Activated CD8-positive, alpha-beta memory T cell treated with anti-CD3 and anti-CD28 coated beads, Interleukin-2, amount 10 ng/mL, durations not matched to agents 7 days and 5 days (primary cell): ENCODE results near the gene LRRC49. TPM values are rescaled to one million over a fixed set of nuclear protein-coding genes. Genes with fewer than 3 reads are reported as not detected.

ENCODE experiments used
- ATAC-seq: fragments of 150-1000 bp; cut with Tn5 transposase; one replicate; pipeline ENCODE4 v1.10.0; 2021; ENCODE audit warnings: moderate library complexity
- CTCF ChIA-PET: fragments of 350-600 bp; sonication (Branson Sonifier 250); formaldehyde crosslinking; loops from one replicate; lab custom pipeline; 2021; ENCODE audit warnings: antibody characterized with exemption; lab: Charles Lee
- DNase-seq: peaks from one replicate; pipeline ENCODE4 v3.0.0-alpha.2; 2020
- H3K27ac Mint-ChIP-seq: one replicate; pipeline ENCODE4 v1.8.0; 2021; ENCODE audit warnings: mild to moderate bottlenecking, mixed read lengths
- H3K27me3 Mint-ChIP-seq: one replicate; pipeline ENCODE4 v1.8.0; 2021; ENCODE audit warnings: mixed read lengths
- H3K36me3 Mint-ChIP-seq: one replicate; pipeline ENCODE4 v1.8.0; 2021; ENCODE audit warnings: mild to moderate bottlenecking, mixed read lengths
- H3K4me1 Mint-ChIP-seq: one replicate; pipeline ENCODE4 v1.8.0; 2021; ENCODE audit warnings: mixed read lengths
- H3K4me3 Mint-ChIP-seq: one replicate; pipeline ENCODE4 v1.8.0; 2021; ENCODE audit warnings: mild to moderate bottlenecking, moderate library complexity, mixed read lengths
- H3K9me3 Mint-ChIP-seq: one replicate; pipeline ENCODE4 v1.8.0; 2022; ENCODE audit warnings: low read depth, mixed read lengths
- total RNA-seq, 2 experiments: library from RNA; stranded (reverse); gene quantifications; one replicate each; pipeline ENCODE4 v1.2.3, GENCODE V29; 2021

LRRC49 gene
- total RNA-seq, 2 experiments from 2014 or later: 0.66 TPM; not detected in 1

- ATAC-seq: no peak
- CTCF ChIA-PET: no interaction called here
- no peaks in the 10 kb centered on the region for H3K4me1 Mint-ChIP-seq
- no peak overlapping the region for H3K4me3 Mint-ChIP-seq
- H3K9me3 Mint-ChIP-seq: no peaks in the 10 kb centered on the region
- DNase-seq: no peak
- peaks cover 12% of the 10 kb centered on the region for H3K27me3 Mint-ChIP-seq
- H3K27ac Mint-ChIP-seq: no peak overlapping the region
- H3K36me3 Mint-ChIP-seq: no peaks in the 10 kb centered on the region
Observed at GRCh38 chr15:70954171-70954570, 61.5 kb downstream of the LRRC49 start.

- Mint-ChIP-seq H3K27me3 (peaks cover 12% of the 10 kb centered on the region), H3K4me1 (no peaks in the 10 kb centered on the region), H3K9me3 (no peaks in the 10 kb centered on the region), H3K36me3 (no peaks in the 10 kb centered on the region), H3K27ac (no peak overlapping the region), H3K4me3 (no peak overlapping the region)
- CTCF ChIA-PET: no interaction called here
- DNase-seq (no peak), ATAC-seq (no peak)
Observed at GRCh38 chr15:70954733-70955132, 62.1 kb downstream of the LRRC49 start.

GRCh38 chr15:70955151-70955550, 62.5 kb downstream of the LRRC49 start:
- DNase-seq (no peak), ATAC-seq (no peak)
- CTCF ChIA-PET: no interaction called here
- peaks cover 12% of the 10 kb centered on the region for H3K27me3 Mint-ChIP-seq
- H3K4me1 Mint-ChIP-seq: no peaks in the 10 kb centered on the region
- H3K36me3 Mint-ChIP-seq: no peaks in the 10 kb centered on the region
- H3K27ac Mint-ChIP-seq: no peak overlapping the region
- H3K9me3 Mint-ChIP-seq: no peaks in the 10 kb centered on the region
- H3K4me3 Mint-ChIP-seq: no peak overlapping the region

DNA sequence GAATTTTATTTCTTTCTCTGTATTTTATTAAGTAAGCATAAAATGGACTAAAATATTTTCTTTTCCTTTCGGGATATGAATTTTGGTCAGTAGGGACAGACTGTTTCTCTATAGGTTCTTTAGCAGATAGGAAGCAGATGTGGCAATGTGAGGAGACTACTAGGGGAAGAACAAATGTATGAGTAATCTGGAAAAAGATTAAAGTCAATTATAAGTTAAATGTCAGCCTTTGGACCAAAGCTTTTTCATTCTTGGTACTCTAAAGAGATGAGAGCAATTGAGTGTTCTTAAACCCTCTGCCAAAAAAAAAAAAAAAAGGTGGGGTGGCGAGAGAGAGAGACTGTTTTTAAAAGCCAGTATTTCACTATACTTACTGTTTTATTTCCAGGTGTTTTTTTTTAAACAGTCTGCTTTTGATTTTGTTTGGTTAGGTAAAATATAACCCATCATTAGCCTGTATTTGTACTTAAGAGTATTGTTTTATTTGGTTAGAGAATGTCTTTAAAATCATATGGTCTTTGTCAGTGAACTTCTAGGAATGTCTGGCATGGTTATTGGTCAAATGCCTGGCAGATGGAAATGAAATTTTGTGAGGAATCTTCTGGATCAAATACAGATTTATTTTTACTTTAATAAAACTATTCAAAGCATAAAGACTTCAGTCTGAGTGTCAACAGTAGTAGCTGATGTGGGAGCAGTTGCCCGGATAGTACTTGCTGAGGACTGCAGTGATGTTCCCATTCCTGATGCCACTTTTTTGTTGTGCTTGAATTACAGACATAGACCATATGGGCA, 63.8 kb downstream of the LRRC49 start:
- no peak for DNase-seq
- H3K9me3 Mint-ChIP-seq: no peaks in the 10 kb centered on the region
- peaks cover 12% of the 10 kb centered on the region for H3K27me3 Mint-ChIP-seq
- no peaks in the 10 kb centered on the region for H3K4me1 Mint-ChIP-seq
- no peak for ATAC-seq
- CTCF ChIA-PET: no interaction called here
- H3K36me3 Mint-ChIP-seq: no peaks in the 10 kb centered on the region
- H3K4me3 Mint-ChIP-seq: no peak overlapping the region
- H3K27ac Mint-ChIP-seq: no peak overlapping the region

DNA sequence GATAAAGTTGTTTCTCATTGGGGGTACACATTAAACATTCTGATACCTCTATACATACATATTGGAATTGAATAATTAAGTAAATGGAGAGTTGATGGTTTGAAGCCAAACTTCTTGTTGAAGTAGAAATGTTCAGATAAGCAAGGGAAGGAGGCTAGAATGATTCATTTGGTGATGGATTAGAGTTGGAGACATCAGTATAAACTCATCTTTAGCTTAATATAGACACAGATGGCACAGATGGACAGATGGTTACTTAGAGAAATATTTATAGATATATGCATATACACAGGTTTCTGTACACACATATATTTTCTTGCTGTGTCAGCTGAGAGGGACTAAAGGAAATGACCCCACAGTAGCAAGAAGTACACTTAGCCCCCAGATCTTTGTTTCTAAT, 69.5 kb downstream of the LRRC49 start:
- no peaks in the 10 kb centered on the region for H3K9me3 Mint-ChIP-seq
- CTCF ChIA-PET: interaction anchor here (1.4 kb wide), 1 partner anchor 49 kb away, joined by 3 read pairs; no protein-coding TSS in a partner anchor
- H3K4me1 Mint-ChIP-seq: no peaks in the 10 kb centered on the region
- peaks cover 6% of the 10 kb centered on the region for H3K27me3 Mint-ChIP-seq
- H3K4me3 Mint-ChIP-seq: no peak overlapping the region
- no peaks in the 10 kb centered on the region for H3K36me3 Mint-ChIP-seq
- no peak overlapping the region for H3K27ac Mint-ChIP-seq
- DNase-seq (no peak), ATAC-seq (no peak)

DNA sequence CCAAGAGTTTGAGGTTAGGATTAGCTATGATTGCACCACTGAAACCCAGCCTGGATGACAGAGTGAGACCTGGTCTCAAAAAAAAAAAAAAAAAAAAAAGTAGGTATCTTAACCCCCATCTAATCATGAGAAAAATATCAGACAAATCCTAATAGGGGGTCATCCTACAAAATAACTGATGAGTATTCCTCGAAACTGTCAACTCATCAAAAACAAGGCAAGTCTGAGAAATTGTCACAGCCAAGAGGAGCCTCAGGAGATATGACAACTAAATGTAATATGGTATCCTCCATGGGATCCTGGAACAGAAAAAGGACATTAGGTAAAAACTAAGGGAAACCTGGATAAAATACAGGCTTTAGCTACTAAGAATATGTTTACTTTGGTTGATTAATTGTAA, 70.6 kb downstream of the LRRC49 start:
- Mint-ChIP-seq H3K27ac (no peak overlapping the region), H3K36me3 (no peaks in the 10 kb centered on the region), H3K4me3 (no peak overlapping the region), H3K4me1 (no peaks in the 10 kb centered on the region), H3K27me3 (peaks cover 4% of the 10 kb centered on the region), H3K9me3 (no peaks in the 10 kb centered on the region)
- CTCF ChIA-PET: interaction anchor here (0.6 to 1.4 kb wide), 2 partner anchors 48 to 1169 kb away, joined by 3 read pairs; no protein-coding TSS in a partner anchor
- ATAC-seq: no peak
- no peak for DNase-seq

DNA sequence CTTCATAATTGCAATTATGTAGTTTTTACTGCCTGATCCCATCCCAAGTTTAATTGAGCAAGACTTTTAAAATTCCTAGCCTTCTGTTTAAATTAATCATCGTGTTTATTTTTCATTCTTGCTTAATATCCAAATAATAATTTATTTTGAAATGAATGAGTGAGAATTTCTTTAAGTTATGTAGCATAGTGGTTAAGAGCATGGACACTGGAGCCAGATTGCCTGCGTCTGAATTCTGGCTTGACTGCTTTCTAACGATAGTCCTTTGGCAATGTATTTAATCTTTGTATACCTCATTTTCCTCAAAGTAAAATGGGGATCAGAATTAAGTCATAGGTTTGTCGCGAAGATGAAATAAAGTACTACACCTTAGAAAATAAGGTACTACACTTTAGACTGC, 71.4 kb downstream of the LRRC49 start:
- Mint-ChIP-seq H3K27me3 (peaks cover 4% of the 10 kb centered on the region), H3K4me3 (no peak overlapping the region), H3K27ac (no peak overlapping the region), H3K36me3 (no peaks in the 10 kb centered on the region), H3K4me1 (no peaks in the 10 kb centered on the region), H3K9me3 (no peaks in the 10 kb centered on the region)
- CTCF ChIA-PET: no interaction called here
- no peak for ATAC-seq
- no peak for DNase-seq

DNA sequence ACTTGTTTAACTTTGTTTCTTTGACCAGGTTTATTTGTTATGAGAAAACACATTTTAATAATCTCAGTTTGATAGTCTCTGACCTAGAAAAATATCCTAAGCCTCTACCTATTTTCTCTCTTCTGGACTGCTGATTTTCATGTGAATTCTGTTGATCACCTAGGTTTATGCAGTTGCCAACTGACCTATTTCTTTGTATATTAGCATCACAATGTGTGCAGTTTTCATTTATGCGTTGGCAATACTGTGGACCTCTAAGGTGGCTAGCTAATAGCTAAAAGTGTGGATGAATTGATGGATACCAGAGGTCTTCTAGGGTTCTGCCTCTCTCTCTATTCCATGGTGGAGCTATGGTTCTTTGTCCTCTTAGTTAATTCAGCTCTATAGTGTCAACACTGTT, 72.1 kb downstream of the LRRC49 start:
- Mint-ChIP-seq H3K9me3 (no peaks in the 10 kb centered on the region), H3K4me3 (no peak overlapping the region), H3K36me3 (no peaks in the 10 kb centered on the region), H3K4me1 (no peaks in the 10 kb centered on the region), H3K27me3 (peaks cover 4% of the 10 kb centered on the region), H3K27ac (no peak overlapping the region)
- CTCF ChIA-PET: no interaction called here
- DNase-seq (no peak), ATAC-seq (no peak)

- H3K36me3 Mint-ChIP-seq: no peaks in the 10 kb centered on the region
- CTCF ChIA-PET: no interaction called here
Observed at GRCh38 chr15:70967646-70968045, 75.0 kb downstream of the LRRC49 start.

DNA sequence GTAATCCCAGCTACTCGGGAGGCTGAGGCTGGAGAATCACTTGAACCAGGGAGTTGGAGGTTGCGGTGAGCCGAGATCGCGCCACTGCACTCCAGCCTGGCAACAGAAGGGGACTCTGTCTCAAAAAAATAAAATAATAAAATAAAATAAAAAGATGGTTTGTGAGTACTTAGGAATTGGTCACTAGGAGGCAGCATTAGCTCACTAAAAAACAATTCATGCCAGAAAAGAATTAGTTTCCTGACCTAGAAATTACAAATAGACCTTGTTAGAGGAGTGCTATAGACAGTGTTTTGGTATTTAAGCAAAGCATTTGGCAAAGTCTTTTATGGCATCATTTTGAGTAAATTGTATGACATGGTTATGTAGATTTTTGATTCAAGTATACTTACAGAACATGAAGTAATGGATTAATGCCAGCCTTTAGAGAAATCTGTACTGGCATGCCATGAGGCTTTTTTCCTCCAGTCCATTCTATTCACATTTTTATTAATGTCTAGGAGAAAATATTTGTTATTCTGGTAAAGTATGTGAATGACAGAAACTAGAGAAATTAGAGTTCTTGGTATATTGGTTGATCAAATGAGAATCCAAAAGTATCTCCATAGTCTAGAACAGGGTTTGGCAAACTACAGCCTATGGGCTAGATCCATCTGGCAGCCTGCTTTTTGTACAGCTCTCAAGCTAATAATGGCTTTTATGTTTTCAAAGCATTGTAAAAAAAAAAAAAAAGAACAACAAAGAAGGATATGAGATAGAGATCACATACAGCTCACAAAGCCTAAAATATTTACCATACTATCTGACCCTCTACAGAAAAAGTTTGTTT, 81.6 kb downstream of the LRRC49 start:
- H3K4me1 Mint-ChIP-seq: no peaks in the 10 kb centered on the region
- no peak overlapping the region for H3K27ac Mint-ChIP-seq
- CTCF ChIA-PET: interaction anchor here (0.6 kb wide), 1 partner anchor 555 kb away, joined by 3 read pairs; no protein-coding TSS in a partner anchor
- no peaks in the 10 kb centered on the region for H3K36me3 Mint-ChIP-seq
- no peak for DNase-seq
- H3K9me3 Mint-ChIP-seq: no peaks in the 10 kb centered on the region
- H3K27me3 Mint-ChIP-seq: peaks cover 10% of the 10 kb centered on the region
- no peak for ATAC-seq
- H3K4me3 Mint-ChIP-seq: no peak overlapping the region

More at GRCh38 chr15:70967646-70968045, 75.0 kb downstream of the LRRC49 start:
- ATAC-seq: no peak
- Mint-ChIP-seq H3K9me3 (no peaks in the 10 kb centered on the region), H3K27ac (no peak overlapping the region), H3K27me3 (peaks cover 4% of the 10 kb centered on the region), H3K4me3 (no peak overlapping the region), H3K4me1 (no peaks in the 10 kb centered on the region)
- DNase-seq: no peak

DNA sequence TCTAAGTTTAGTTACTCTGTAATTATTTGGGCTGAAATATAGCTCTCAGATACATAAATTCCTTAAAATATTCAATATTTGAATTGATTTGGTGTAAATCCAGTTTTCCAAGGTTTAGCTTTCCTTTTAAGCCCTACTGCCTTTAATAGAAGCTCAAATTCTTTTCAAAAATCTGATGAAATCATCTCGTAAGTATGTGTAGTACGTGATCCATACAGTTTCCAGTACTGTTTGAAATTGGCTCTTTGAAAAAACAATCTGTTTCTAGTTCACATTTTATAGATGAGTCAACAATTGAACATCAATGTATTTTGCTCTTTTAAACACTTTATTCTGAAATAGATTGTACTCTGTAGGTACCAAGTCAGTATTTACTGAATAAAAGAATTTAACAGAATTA, 84.2 kb downstream of the LRRC49 start:
- Mint-ChIP-seq H3K9me3 (no peaks in the 10 kb centered on the region), H3K4me1 (no peaks in the 10 kb centered on the region), H3K4me3 (no peak overlapping the region), H3K27ac (no peak overlapping the region), H3K36me3 (no peaks in the 10 kb centered on the region), H3K27me3 (peaks cover 10% of the 10 kb centered on the region)
- no peak for ATAC-seq
- CTCF ChIA-PET: no interaction called here
- DNase-seq: no peak

GRCh38 chr15:70995383-70995970, 102.9 kb downstream of the LRRC49 start:
- CTCF ChIA-PET: no interaction called here
- ATAC-seq (no peak), DNase-seq (no peak)
- H3K4me1 Mint-ChIP-seq: no peaks in the 10 kb centered on the region
- H3K4me3 Mint-ChIP-seq: no peak overlapping the region
- peaks cover 10% of the 10 kb centered on the region for H3K9me3 Mint-ChIP-seq
- H3K27ac Mint-ChIP-seq: no peak overlapping the region
- no peaks in the 10 kb centered on the region for H3K36me3 Mint-ChIP-seq
- H3K27me3 Mint-ChIP-seq: peaks cover 13% of the 10 kb centered on the region

GRCh38 chr15:70998319-70998718, 105.7 kb downstream of the LRRC49 start:
- Mint-ChIP-seq H3K4me1 (no peaks in the 10 kb centered on the region), H3K9me3 (peaks cover 5% of the 10 kb centered on the region), H3K27me3 (peaks cover 13% of the 10 kb centered on the region), H3K27ac (no peak overlapping the region), H3K4me3 (no peak overlapping the region), H3K36me3 (no peaks in the 10 kb centered on the region)
- CTCF ChIA-PET: no interaction called here
- DNase-seq (no peak), ATAC-seq (no peak)
